Fibroblast of mammary gland (primary cell): ENCODE measurements around the gene CTSF.
"Not testable (repeated sequence)": the region's sequence is repeated elsewhere in the genome, so short reads cannot be mapped to it uniquely, and the experiment has no call there.

ENCODE experiments used
- DNase-seq: peaks from one replicate; pipeline ENCODE4 v3.0.0-alpha.2; 2010; ENCODE audit warnings: low read depth
- H3K4me3 ChIP-seq: 2 replicates; pipeline ENCODE4 v1.5.1; 2011; ENCODE audit warnings: low read depth, mild to moderate bottlenecking, low read length, moderate library complexity; ENCODE audit not compliant: control insufficient read depth
- TF ChIP-seq, protein P1 (sequence below): conservative IDR thresholded peaks from 2 replicates; pipeline ENCODE4 v1.5.1; 2011; ENCODE audit warnings: low read depth, low read length, inconsistent platforms; ENCODE audit not compliant: control insufficient read depth, insufficient read depth

Gene CTSF

DNA sequence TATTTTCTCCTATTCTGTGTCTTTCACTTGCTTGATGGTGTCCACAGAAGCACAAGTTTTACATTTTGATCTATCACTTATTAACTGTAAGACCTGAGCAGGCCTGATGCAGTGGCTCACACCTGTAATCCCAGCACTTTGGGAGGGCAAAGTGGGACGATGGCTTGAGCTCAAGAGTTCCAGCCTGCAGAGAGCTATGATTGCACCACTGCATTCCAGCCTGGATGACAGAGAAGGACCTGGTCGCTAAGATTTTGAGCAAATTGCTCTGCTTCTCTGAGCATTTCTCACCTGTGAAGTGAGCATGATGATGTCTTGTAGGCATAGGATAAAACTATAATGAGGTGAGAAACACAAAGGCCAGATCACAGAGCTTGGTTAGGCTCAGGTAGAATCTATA, 17.7 kb upstream of the CTSF start:
- no peak overlapping the region for H3K4me3 ChIP-seq
- TF ChIP-seq, protein P1, sequence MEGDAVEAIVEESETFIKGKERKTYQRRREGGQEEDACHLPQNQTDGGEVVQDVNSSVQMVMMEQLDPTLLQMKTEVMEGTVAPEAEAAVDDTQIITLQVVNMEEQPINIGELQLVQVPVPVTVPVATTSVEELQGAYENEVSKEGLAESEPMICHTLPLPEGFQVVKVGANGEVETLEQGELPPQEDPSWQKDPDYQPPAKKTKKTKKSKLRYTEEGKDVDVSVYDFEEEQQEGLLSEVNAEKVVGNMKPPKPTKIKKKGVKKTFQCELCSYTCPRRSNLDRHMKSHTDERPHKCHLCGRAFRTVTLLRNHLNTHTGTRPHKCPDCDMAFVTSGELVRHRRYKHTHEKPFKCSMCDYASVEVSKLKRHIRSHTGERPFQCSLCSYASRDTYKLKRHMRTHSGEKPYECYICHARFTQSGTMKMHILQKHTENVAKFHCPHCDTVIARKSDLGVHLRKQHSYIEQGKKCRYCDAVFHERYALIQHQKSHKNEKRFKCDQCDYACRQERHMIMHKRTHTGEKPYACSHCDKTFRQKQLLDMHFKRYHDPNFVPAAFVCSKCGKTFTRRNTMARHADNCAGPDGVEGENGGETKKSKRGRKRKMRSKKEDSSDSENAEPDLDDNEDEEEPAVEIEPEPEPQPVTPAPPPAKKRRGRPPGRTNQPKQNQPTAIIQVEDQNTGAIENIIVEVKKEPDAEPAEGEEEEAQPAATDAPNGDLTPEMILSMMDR = no peak
- no peak for DNase-seq

DNA sequence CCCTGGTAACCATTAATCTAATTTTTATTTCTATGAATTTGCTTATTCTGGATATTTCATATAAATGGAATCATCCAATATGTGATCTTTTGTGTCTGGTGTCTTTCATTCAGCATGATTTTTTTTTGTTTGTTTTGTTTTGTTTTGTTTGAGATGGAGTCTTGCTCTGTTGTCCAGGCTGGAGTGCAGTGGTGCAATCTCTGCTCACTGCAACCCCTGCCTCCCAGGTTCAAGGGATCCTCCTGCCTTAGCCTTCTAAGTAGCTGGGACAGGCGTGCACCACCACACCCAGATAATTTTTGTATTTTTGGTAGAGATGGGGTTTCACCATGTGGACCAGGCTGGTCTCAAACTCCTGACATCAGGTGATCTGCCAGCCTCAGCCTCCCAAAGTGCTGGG, 17.0 kb upstream of the CTSF start:
- not testable (repeated sequence) for H3K4me3 ChIP-seq, DNase-seq

DNA sequence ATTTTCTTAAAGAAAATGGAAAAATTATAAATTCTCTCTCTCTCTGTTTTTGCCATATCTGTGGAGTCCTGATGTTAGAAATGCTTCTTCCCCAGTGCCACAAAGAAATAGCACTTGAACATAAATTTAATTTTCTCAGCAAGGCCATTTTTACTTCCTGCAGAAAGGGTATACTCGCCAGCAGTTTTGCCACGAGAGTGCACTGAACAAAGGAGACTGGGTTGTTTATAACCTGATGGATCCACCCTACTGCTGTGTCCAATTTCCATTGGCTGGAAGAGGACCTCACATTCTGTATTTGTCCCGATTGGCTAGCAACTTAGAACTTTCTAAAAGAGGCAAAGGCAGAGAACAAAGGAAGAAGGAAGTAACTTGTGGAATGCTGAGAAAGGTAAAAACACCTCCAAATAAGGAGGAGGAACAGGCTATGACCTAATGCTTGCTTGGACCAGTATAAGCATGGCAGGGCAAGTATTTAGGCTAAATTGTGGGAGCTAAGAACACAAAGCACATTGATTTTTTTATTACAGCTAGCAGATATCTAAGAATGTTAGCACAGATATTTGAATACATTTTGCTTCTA, 14.2 kb upstream of the CTSF start:
- not testable (repeated sequence) for DNase-seq, H3K4me3 ChIP-seq

DNA sequence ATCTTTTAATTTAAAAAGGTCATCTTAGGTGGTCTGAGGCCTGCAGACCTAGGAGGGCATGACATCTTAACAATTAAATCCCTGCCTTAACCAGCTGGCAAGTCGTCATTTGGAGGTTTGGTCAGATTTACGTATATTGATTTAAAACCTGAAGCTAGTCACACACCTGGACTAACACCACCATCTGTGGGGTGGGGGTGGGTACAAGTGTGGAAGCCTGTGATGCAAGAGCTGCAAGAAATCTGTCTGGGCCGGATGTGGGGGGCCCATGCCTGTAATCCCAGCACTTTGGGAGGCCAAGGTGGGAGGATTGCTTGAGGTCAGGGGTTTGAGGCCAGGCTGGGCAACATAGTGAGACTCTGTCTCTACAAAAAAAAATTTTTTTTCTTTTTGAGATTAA, 12.9 kb upstream of the CTSF start:
- no peak for DNase-seq
- TF ChIP-seq, protein P1 = no peak

DNA sequence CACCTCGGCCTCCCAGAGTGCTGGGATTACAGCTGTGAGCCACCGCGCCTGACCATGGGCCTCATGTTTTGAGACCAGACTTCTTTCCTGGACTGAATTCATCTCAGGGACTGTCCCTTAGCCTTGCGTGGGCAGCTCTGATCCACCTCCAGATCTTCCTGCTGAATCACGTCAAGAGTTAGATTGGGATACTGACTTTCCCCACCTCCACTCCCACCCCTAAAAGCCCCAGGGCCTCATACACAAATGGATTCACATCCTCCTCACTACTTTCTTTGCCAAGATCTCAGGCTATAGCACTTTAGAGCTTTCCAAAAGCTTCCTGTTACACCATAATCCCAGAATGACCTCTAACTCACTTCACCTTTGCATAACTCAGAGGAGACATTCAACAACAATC, 12.4 kb upstream of the CTSF start:
- DNase-seq = peak; percentile 67
- H3K4me3 ChIP-seq = no peak overlapping the region
- TF ChIP-seq, protein P1 = no peak

More for the DNA sequence above, 12.9 kb upstream of the CTSF start:
- H3K4me3 ChIP-seq = no peak overlapping the region

DNA sequence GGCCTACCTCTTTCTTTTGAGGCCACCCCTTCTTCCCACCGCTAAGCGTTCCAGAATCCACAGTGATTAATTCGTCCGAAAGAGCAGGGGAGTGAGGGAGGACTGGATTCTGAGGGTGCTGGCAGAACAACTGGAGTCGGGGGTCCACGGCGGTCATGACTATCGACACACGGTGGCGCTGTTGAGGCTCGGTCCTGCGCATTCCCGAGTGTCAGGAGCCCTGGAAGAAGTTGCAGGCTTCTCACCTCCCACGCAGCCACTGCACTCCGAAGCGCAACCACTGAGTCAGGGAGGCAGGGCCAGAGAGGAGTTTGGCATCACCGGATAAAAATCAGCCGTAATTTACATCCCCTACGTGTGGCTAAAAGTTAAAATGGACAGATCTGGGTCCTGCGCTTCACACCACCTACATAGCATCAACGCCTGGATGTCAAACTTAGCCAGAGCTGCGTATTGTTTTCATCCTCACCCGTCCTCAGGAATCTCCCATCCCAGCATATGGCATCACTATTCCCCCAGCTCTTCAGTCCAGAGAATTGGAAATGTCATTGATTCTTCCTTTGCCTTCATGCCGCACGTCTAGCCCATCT, 10.7 kb upstream of the CTSF start:
- peak; percentile 83 for DNase-seq
- TF ChIP-seq, protein P1 = peak; percentile 78
- H3K4me3 ChIP-seq = no peak overlapping the region

DNA sequence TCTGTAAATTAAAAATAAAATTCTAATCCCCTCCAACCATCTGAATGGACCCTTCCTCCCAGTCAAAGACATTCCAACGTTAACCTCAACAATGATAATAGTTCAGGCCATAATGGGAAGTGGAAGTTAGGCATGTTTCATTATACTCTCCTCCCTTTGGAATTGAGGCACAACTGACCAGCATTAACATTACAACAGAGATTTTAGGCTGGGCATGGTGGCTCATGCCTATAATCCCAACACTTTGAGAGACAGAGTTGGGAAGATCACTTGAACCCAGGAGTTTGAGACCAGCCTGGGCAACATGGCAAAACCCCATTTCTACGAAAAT, 2.4 kb upstream of the CTSF start:
- DNase-seq = no peak
- H3K4me3 ChIP-seq = no peak overlapping the region
- TF ChIP-seq, protein P1 = no peak

DNA sequence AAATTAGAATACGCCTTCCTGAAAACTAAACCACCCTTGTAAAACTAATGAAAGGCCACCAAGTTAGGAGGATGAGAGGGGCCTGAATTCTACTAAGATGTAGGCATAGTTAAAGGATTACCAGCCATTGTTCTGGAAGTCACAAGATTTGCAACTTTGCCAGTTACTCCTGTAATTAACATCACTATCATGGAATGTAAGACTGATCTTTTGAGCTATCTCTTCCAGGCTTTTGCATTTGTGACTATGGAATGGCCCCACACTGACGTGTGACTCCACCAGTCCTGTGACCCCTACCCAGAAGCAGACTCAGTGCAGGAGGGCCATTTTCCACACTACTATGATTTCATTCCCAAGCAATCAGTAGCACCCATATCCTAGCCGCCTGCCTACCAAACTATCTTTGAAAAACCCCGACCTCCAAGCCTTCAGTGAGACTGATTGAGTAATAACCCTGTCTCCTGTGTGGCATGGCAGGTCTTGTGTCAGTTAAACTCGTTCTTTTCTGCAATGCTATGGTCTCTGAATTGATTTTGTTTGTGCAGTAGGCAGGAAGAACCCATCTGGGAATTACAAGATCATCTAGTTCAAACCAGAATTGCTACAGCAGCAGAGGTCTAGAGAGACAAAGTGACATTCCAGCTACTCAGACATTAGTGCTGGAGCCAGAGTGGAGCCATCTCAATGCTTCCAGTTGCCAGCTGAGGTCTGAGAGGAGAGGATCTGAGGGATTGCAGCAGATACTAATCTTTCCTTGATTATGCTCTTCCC, 1.9 kb upstream of the CTSF start:
- TF ChIP-seq, protein P1 = no peak
- H3K4me3 ChIP-seq = no peak overlapping the region
- no peak for DNase-seq
